ENCODE data around the gene PHLDA1. TPM values are rescaled to one million over a fixed set of nuclear protein-coding genes. Genes with fewer than 3 reads are reported as not detected.

The PHLDA1 gene
- total RNA-seq, 2 donors from 2014 or later = 5.7 to 10.4 TPM

DNA sequence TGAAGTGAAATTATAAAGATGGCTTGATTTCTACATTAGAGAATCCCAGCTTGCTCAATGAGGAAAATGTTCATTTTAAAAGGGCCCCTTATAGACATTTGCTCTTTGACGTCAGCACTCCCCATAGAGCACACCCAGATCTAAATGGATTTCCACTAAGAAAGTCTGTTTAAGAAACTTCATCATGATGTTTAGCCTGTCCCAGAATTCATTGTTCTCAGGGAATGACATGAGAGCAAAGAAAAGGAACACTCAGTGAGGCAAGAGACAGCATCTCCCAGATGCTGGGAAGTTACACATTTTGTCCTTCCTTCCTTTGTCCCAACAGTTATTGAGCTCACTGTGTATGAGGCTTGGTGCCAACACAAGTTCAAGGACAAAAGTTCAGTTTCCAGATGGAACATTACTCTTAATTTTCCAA lies 4.9 kb downstream of the PHLDA1 start:
- intact Hi-C loops (cut with DNase I) = no loop called here
- Histone ChIP-seq H3K27ac (no peak overlapping the region), H3K4me3 (no peak overlapping the region), H3K4me1 (no peaks in the 10 kb centered on the region), H3K9ac (ENCODE audit: low read depth in 2 of 2, low read length in 2 of 2) (no peak overlapping the region), H3K9me3 (no peaks in the 10 kb centered on the region), H3K27me3 (no peaks in the 10 kb centered on the region), H3K36me3 (no peaks in the 10 kb centered on the region)
- no peak for DNase-seq
- TF ChIP-seq, protein P1, sequence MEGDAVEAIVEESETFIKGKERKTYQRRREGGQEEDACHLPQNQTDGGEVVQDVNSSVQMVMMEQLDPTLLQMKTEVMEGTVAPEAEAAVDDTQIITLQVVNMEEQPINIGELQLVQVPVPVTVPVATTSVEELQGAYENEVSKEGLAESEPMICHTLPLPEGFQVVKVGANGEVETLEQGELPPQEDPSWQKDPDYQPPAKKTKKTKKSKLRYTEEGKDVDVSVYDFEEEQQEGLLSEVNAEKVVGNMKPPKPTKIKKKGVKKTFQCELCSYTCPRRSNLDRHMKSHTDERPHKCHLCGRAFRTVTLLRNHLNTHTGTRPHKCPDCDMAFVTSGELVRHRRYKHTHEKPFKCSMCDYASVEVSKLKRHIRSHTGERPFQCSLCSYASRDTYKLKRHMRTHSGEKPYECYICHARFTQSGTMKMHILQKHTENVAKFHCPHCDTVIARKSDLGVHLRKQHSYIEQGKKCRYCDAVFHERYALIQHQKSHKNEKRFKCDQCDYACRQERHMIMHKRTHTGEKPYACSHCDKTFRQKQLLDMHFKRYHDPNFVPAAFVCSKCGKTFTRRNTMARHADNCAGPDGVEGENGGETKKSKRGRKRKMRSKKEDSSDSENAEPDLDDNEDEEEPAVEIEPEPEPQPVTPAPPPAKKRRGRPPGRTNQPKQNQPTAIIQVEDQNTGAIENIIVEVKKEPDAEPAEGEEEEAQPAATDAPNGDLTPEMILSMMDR (IDR thresholded peaks at IDR 0.05) = no peak

DNA sequence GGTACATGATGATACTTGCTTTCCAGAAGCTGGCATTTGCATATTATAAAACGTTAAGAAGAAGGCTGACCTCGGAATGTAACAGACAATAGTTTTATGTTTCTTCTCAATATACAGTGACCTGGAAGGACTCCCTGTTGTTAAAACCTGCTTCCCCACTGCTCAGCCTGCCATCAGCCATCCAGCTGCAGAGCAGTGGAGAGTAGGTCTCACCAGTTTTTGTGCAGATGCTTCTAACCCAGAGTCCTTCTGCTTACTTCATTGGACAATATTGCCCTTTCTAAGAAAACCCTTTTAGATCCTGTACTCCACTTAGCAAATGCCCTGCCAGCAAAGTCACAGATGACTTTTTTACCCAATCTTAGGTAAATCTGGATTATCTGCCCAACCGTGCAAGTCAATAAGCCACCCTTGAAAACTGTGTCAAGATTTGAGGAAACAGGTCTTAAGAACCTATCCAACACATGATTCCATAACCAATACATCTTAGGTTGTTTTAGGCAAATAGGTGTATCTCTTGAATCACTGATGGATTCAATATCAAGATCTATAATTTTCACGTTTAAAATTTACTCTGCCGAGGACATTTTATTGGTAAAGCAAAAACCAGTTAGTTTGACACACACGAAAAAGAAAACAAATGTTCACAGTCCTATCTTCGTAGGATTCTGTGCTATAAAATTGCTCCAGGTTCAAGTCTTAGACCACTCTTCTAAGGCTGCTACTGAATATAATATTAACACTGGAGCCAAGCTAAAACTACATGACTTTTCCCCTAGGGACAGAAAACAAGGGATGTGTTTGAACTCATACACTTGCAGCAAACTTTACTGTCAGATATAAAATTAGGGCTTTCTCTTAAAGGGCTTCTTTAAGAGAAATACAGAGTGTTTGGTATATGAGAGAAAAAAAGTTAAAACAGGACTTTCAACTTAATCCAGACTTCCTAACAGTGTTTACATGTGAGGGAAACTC lies 5.7 kb downstream of the PHLDA1 start:
- Histone ChIP-seq H3K9me3 (no peaks in the 10 kb centered on the region), H3K36me3 (no peaks in the 10 kb centered on the region), H3K4me3 (no peak overlapping the region), H3K27ac (no peak overlapping the region), H3K4me1 (no peaks in the 10 kb centered on the region), H3K9ac (ENCODE audit: low read depth in 2 of 2, low read length in 2 of 2) (no peak overlapping the region), H3K27me3 (no peaks in the 10 kb centered on the region)
- TF ChIP-seq, protein P1 (IDR thresholded peaks at IDR 0.05) = no peak
- intact Hi-C loops (cut with DNase I) = no loop called here
- no peak for DNase-seq

DNA sequence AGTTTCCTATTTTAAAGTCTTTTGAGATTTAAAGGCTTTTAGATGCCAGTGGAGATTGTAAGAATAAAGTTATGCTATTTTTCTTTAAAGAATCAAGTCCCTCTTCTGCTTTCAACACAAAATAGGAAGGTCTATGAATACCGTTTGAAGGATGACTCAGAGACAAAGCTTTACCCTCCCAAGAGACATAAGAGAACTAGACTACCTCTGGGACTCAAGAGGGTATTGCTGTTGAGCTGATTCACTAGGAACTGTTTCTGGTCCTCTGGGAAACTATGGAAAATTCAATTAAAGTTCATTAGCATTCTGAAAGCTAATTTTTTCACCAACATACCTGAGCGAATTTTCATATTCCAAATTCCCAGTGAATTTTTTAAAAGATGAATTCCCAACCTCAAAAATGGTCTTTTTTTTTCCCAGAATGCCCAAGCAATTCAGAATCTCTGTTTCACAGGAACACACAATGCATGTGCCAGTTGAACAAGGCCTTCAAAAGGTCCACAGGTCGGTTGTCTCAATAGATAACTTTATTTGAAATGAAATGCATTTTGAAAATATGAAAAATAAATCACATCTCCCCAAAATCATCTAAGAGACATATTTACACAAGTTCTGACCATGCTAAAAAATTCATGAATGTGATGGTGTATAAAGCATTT lies 6.5 kb downstream of the PHLDA1 start:
- Histone ChIP-seq H3K27me3 (no peaks in the 10 kb centered on the region), H3K4me1 (no peaks in the 10 kb centered on the region), H3K36me3 (no peaks in the 10 kb centered on the region), H3K27ac (no peak overlapping the region), H3K4me3 (no peak overlapping the region), H3K9ac (ENCODE audit: low read depth in 2 of 2, low read length in 2 of 2) (no peak overlapping the region), H3K9me3 (no peaks in the 10 kb centered on the region)
- no peak for DNase-seq
- TF ChIP-seq, protein P1 (IDR thresholded peaks at IDR 0.05) = no peak
- intact Hi-C loops (cut with DNase I) = no loop called here

DNA sequence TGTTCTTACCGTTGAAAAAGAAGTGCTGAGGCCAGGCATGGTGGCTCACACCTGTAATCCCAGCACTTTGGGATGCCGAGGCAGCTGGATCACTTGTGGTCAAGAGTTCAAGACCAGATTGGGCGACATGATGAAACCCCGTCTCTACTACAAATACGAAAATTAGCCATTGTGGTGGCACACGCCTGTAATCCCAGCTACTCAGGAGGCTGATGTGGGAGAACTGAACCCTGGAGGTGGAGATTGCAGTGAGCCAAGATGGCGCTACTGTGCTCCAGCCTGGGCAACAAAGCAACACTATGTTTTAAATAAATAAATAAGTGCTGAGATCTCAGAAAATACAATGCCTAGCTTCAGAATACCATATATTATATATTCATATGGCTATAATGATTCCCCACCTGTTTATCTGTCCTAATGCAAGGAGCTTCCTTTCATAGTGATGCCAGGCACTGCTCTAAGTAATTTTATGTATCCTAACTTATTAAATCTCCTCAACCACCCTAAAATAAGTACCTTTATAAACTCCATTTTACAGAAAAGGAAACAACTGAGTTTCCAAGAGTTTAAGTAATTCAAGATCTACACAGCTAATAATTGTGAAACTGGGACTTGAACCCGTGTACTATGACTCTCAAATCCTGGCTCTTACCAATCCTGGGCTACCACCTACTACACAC lies 7.3 kb downstream of the PHLDA1 start:
- Histone ChIP-seq H3K36me3 (no peaks in the 10 kb centered on the region), H3K4me3 (no peak overlapping the region), H3K4me1 (no peaks in the 10 kb centered on the region), H3K9ac (ENCODE audit: low read depth in 2 of 2, low read length in 2 of 2) (no peak overlapping the region), H3K27ac (no peak overlapping the region), H3K27me3 (no peaks in the 10 kb centered on the region), H3K9me3 (no peaks in the 10 kb centered on the region)
- TF ChIP-seq, protein P1 (IDR thresholded peaks at IDR 0.05) = no peak
- intact Hi-C loops (cut with DNase I) = no loop called here
- no peak for DNase-seq

DNA sequence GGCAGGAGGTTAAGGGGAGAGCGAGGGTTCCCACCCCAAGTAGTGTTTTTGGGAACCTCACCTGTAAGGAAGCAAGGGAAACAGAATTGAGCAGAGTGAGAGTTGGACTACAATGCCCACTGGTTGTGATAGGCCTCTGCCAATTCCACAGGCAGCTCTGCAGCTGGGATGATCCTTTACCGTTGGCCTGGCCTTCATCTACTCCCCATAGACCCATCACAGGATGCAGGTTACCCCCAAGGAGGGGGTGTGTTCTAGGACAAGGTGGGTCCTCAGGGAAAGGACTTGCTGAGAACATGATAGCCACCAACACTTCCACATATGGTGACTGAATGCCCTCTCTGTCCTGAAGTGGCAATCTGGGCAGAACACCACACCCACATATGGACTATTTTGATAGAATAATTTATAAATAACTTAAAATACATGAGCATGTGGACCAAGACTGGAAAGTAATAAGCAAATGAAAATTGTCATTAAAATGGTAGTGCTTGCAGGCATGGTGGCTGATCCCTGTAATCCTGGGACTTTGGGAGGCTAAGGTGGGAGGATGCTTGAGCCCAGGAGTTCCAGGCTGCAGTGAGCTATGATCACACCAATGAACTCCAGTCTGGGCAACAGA lies 8.4 kb downstream of the PHLDA1 start:
- no peak overlapping the region for H3K27ac ChIP-seq
- H3K9me3 ChIP-seq = no peaks in the 10 kb centered on the region
- H3K9ac ChIP-seq (ENCODE audit: low read depth in 2 of 2, low read length in 2 of 2) = no peak overlapping the region
- no peaks in the 10 kb centered on the region for H3K27me3 ChIP-seq
- TF ChIP-seq, protein P1 (IDR thresholded peaks at IDR 0.05) = no peak
- no peak overlapping the region for H3K4me3 ChIP-seq
- no peaks in the 10 kb centered on the region for H3K36me3 ChIP-seq
- no peaks in the 10 kb centered on the region for H3K4me1 ChIP-seq
- DNase-seq = no peak
- intact Hi-C loops (cut with DNase I) = no loop called here

All from colonic mucosa (tissue), 4 donors.